GM21723 (cell line): ENCODE measurements around the gene GYS1.

ENCODE experiments used
- ATAC-seq: cut with Tn5 transposase; IDR thresholded peaks from one replicate; pipeline ENCODE4 v1.9.1; 2021; ENCODE audit warnings: mild to moderate bottlenecking, moderate library complexity; ENCODE audit not compliant: unreplicated experiment

The GYS1 gene

GRCh38 chr19:48965806-48966540 lies 27.1 kb downstream of the GYS1 start:
- ATAC-seq, result peak; percentile 22

GRCh38 chr19:48965040-48965805 lies 27.9 kb downstream of the GYS1 start, which contains the start of gene FTL:
Gene FTL, plus strand, starts transcription at chr19:48965309. Its CDS starts 199 bp downstream, at chr19:48965508.
- ATAC-seq, result peak; percentile 54

- no peak for ATAC-seq
Observed at GRCh38 chr19:48964205-48965039, 28.7 kb downstream of the GYS1 start.

- no peak for ATAC-seq
Observed at GRCh38 chr19:48963371-48964204, 29.5 kb downstream of the GYS1 start.

GRCh38 chr19:48962849-48963165 lies 30.3 kb downstream of the GYS1 start:
- ATAC-seq, result no peak

- ATAC-seq, result peak; percentile 45
Observed at GRCh38 chr19:48962029-48962848, 30.9 kb downstream of the GYS1 start.

- no peak for ATAC-seq
Observed at GRCh38 chr19:48961673-48962028, 31.5 kb downstream of the GYS1 start.

GRCh38 chr19:48961051-48961649 lies 32.0 kb downstream of the GYS1 start:
- ATAC-seq, result no peak

GRCh38 chr19:48959341-48960239 lies 33.5 kb downstream of the GYS1 start:
- no peak for ATAC-seq

- no peak for ATAC-seq
Observed at GRCh38 chr19:48958006-48958405, 35.1 kb downstream of the GYS1 start.

GRCh38 chr19:48955308-48955958 lies 37.7 kb downstream of the GYS1 start:
- peak; percentile 6 for ATAC-seq

GRCh38 chr19:48954595-48955307 lies 38.4 kb downstream of the GYS1 start, which contains the start of gene BAX:
Gene BAX, plus strand, starts transcription at chr19:48954875. Its CDS starts 54 bp downstream, at chr19:48954929.
- ATAC-seq, result peak; percentile 81

GRCh38 chr19:48953990-48954594 lies 39.0 kb downstream of the GYS1 start:
- no peak for ATAC-seq

- no peak for ATAC-seq
Observed at GRCh38 chr19:48953141-48953540, 40.0 kb downstream of the GYS1 start.

GRCh38 chr19:48950830-48951519 lies 42.1 kb downstream of the GYS1 start:
- no peak for ATAC-seq

GRCh38 chr19:48950159-48950558 lies 43.0 kb downstream of the GYS1 start:
- ATAC-seq, result no peak
